ENCODE results near the gene TLK2. TPM values are rescaled to one million over a fixed set of nuclear protein-coding genes. Genes with fewer than 3 reads are reported as not detected.
"Not testable (repeated sequence)": the region's sequence is repeated elsewhere in the genome, so short reads cannot be mapped to it uniquely, and the experiment has no call there.

Gene TLK2
- polyA plus RNA-seq, 4 donors, result 58.8 to 72.6 (median 68.8) TPM

DNA sequence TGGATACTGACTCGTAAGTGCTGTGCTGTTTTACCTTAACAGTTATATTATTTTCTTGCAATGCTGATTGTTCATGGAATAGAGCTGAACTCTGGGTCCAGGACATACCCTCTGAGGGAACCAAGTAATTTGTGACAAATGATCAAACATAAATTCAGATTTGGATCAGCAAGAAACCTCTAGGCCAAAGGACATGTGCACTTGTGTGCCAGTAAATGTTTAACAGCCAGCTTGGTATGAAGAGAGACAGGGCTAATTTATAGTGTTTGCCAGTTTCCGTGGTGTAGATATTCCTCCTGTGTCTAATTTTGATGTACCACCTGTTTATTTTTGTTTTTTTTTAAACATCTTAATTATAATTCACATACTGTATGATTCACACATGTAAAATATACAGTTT is 118.0 kb downstream of the TLK2 start:
- no peak for DNase-seq (ENCODE audit: low read depth in 4 of 4, low spot score in 3 of 4)

DNA sequence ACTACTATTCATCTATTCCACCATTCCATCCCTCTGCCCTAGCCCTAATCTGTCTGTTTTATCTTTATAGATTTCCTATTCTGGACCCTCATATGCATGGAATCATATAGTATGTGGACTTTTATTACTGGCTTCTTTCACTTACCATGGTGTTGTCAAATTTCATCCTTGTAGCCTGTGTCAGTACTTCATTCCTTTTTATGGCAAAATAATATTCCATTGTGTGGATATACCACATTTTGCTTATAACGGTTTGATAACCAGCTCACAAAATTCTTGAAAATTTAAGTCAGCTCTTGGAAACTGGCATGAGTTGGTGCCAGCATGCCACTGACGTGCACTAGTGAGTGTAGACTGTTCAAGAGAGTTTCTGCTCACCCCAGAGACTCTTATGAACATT is 118.5 kb downstream of the TLK2 start:
- DNase-seq (ENCODE audit: low read depth in 4 of 4, low spot score in 3 of 4), result no peak

DNA sequence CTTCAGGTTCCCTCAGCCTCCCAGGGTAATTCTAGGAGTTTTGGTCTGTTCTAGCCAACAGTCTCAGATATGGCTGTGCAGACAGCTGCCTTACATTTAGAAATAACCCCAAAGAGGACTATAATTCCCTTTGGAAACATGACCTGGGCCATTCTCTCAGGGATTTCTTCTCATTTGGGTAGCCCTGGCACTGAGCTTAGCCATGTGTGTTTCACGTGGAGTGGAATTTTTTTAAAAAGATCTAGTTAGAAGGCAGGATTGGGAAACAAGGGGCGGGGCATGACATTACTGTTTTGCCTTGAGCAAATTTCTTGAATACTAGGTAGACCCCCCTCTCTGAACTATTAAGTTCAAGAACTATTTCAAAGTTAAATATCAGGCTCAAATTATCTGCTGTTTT is 119.3 kb downstream of the TLK2 start:
- DNase-seq (ENCODE audit: low read depth in 4 of 4, low spot score in 3 of 4), result no peak

DNA sequence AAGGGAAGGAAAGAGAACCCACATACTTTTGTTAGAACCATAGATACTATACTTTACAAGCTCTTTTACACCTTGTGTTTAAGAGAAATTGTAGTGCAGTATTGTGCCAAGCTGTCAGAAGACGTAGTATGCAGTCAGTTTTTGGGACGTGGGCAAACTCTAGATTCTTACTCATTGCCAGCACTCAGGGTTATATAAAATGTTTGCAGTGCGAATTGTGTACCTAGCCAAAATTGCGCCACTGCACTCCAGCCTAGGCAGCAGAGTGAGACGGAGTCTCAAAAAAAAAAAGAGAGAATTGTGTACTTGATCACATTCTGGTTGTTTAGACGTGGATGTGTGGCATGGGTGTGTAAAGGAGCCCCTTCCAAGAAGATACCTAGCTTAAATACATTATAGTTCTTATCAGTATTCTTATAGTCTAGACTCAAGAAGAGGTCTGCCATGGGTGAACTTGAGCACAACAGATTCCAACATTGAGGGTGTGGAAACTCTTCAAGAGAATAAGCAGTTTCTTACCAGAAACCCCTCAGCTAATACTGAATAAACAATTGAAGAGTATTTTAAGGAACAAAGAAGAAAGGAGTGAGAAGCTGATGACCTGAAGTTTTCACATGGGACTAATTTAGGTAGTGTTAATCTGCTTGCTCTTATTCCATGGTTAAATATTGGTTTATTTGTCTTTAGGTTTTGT is 121.5 kb downstream of the TLK2 start:
- DNase-seq (ENCODE audit: low read depth in 4 of 4, low spot score in 3 of 4), result no peak

GRCh38 chr17:62600805-62601204 is 122.2 kb downstream of the TLK2 start:
- DNase-seq (ENCODE audit: low read depth in 4 of 4, low spot score in 3 of 4), result no peak

DNA sequence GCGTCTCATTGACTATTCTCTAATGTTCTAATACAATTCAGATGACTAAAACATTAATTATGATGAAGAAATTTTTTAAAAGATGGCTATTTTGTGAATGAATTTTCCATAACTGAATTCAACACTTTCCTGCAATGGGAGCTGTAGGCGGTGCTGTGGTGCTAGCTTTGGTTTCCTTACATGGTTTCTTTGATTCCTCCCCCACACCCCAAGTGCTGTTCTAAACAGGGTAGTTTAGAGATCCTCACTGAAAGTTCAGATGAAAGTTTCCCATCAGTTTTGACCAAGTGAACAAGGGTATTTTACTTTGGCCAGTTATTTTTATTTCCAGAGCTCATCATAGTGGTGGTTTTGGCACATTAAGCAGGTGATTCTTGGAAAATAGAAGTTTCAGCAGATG is 122.8 kb downstream of the TLK2 start:
- no peak for DNase-seq (ENCODE audit: low read depth in 4 of 4, low spot score in 3 of 4)

GRCh38 chr17:62603783-62604182 is 125.2 kb downstream of the TLK2 start:
- not testable (repeated sequence) for DNase-seq (ENCODE audit: low read depth in 4 of 4, low spot score in 3 of 4)

- DNase-seq (ENCODE audit: low read depth in 4 of 4, low spot score in 3 of 4), result no peak
Observed at GRCh38 chr17:62605588-62605987, 127.0 kb downstream of the TLK2 start.

GRCh38 chr17:62611292-62611691 is 132.7 kb downstream of the TLK2 start:
- DNase-seq (ENCODE audit: low read depth in 4 of 4, low spot score in 3 of 4), result no peak

GRCh38 chr17:62611728-62612127 is 133.1 kb downstream of the TLK2 start:
- no peak for DNase-seq (ENCODE audit: low read depth in 4 of 4, low spot score in 3 of 4)

- not testable (repeated sequence) for DNase-seq (ENCODE audit: low read depth in 4 of 4, low spot score in 3 of 4)
Observed at GRCh38 chr17:62612289-62612688, 133.7 kb downstream of the TLK2 start.

DNA sequence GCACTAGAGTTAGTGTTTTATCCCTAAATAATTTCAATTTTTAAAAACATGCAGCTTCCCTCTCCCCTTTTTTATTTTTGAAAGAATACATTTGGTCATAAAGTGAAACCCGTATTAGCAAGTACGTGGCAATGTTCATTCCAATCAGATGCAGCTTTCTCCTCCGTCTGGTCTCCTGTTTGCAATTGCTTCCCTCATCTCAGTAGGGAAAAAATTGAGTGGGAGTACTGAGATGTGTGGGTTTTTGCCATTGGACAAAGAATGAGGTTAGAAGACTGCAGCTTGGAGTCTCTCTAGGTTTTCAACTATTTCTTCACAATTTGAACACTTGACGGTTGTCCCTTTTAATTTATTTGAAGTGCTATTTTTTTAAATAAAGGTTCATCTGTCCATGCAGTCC is 134.5 kb downstream of the TLK2 start:
- not testable (repeated sequence) for DNase-seq (ENCODE audit: low read depth in 4 of 4, low spot score in 3 of 4)

- DNase-seq (ENCODE audit: low read depth in 4 of 4, low spot score in 3 of 4), result no peak
Observed at GRCh38 chr17:62614142-62614541, 135.5 kb downstream of the TLK2 start.

GRCh38 chr17:62615503-62615902 is 136.9 kb downstream of the TLK2 start:
- no peak for DNase-seq (ENCODE audit: low read depth in 4 of 4, low spot score in 3 of 4)

DNA sequence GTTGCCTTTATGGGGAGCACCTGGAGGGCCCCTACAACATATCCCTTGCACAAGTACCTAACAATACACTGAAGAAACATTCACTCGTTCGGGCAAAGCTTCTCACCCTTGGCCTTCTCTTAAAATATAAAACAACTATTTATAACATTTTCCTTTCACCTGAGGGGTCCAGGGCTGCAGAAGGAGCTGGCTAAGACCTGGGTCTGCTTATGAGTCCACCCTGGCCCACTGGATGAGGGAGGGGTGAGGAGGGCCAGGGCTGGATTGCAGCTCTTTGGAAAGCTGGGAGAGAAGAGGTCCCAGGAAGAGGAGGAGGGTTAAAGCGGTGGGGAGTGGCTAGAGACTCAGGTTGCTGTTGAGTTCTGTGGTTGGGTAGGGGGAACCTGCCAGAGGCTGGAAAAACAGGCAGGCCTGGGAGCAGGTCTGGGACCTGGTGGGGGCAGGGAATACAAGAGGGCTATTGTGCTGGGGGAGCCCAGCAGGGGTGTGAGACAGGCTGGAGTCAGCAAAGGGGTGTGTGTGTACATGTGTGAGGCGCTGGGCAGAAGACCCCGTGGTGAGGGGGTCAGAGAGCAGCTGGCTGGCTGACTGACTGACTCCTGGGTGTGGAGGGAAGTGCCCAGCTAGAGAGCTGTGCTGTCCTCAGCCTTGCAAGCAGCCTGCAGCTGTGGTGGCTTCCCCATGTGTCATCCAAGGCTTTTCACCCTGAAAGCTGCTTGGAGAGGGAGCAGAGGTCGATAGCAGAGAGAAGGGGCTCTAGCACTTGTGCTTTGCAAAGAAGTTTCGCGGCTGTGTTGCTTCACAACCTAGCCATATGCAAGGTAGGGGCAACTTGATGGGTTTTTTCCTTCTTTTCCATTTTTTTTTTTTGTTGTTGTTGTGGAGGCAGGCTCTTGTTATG is 138.6 kb downstream of the TLK2 start:
- DNase-seq (ENCODE audit: low read depth in 4 of 4, low spot score in 3 of 4), result no peak

GRCh38 chr17:62617894-62618472 is 139.4 kb downstream of the TLK2 start:
- DNase-seq (ENCODE audit: low read depth in 4 of 4, low spot score in 3 of 4), result no peak

DNA sequence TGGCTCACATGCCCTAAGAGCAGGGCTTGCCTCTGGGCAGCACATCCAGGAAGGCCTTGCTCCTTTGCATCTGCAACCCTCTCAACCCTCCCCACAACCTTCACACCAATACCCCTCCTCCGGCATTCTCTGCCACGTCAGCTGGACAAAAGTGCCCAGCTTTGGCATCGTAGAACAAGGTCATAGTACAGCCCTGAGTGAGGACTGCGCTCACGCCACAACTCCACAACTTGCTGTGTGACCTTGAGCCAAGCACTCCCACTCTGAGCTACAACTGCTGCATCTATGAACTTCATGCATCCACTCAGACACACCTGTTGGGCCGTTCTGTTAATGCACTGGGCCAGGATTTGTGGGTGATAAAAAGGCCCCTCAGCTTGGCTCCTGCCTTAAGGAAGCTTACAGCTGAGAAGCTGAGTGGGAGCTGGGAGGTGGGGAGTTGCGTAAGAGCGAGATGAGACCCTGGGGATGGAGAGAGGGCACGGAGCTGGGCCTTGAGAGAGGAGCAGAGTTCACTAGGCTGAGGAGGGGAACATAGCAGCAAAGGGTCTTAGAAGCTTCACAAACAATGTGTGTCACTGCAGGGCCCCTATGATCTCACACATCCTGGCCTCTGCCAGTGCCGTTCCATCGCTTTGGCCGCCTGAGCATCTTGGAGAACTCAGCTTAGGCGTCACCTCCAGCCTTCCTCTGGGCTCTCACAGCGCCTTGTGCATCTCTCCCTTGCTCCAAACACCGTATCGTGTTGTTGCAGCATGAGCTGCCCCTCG is 140.2 kb downstream of the TLK2 start:
- no peak for DNase-seq (ENCODE audit: low read depth in 4 of 4, low spot score in 3 of 4)

DNA sequence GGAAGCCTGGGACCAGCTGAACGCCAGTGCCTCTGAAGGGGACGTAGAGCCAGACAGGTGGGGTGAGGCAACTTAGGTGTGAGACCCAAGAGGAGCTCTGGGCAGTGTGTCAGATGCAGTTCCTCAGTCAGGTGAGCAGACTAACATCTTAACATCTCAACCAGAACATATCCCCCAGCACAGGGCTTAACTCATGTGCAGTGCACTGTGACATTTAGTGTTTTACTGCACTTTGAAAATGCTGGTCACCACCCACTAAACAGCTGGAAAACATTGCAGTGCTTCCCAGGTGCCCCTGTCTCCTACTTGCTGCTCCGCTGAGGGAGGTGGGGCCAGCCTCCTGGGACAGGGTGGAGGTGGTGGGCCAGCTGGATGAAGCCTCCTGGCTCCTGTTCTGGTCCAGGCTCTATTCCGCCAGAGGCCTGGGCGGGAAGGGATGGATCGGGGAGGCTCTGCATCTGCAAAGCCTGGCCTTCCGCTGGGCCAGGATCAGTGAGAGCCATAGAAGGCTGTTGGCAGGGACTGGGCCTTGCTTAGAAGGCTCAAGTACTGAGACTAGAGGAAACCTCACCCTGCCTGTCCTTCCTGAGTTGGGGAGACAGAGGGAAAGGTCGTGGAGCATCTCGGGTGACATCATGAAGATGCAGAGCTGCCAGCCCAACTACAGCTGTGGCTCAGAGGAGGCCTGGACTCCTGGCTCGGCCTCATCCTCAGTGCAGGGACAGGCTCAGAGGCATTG is 141.0 kb downstream of the TLK2 start:
- no peak for DNase-seq (ENCODE audit: low read depth in 4 of 4, low spot score in 3 of 4)

DNA sequence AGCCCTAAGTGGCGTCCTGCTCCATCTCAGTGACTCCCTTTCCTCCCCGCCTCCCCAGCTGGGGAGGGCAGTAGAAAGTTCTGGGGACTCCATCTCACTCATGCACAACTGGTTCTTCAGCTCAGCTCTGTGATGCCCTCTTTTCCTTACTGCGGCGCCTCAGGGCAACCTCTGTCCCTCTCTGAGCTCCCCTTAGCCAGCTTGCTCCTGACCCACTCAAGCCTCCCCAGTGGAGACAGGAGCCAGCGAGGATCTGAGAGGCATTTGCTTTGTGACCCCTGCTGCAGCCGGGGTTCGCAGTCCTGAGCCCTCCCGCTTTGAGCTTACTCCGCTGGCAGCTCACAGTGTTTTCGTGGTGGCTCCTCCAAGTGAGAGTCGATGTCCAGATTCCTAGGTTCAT is 142.6 kb downstream of the TLK2 start:
- no peak for DNase-seq (ENCODE audit: low read depth in 4 of 4, low spot score in 3 of 4)

DNA sequence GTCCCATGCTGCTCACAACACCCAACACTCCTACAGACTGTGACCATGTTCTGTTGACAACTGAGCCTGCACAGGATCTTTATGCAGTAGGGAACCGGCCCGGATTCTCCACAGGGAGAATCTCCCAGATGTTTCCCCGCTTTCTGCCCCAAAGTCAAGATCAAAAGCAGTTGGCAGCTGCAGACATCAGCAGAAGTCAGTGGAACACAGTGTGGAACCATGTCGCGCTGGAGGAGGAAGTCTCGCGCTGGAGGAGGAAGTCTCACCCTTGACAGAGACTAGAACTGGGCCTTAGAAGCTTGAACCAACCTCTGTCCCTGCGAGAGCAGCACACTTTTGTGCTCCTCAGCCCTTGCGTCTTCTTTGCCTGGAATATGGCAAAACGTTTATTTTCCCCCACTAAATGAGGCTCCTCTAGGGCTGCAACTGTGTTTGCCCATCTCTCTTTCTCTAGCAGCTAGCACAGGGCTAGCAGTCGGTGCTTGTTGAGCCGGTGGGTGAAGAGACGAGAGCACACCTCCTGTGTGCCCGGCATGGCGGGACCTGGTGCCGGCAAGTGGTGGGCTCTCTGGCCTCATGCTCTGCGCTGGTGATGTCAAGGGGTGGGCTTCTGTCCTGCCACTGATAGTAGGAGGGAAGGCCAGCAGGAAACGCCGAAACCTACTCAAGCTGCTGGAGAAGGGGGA is 146.7 kb downstream of the TLK2 start:
- DNase-seq (ENCODE audit: low read depth in 4 of 4, low spot score in 3 of 4), result no peak
